H9 (cell line): ENCODE data around the gene EIF3B. TPM values are rescaled to one million over a fixed set of nuclear protein-coding genes. Genes with fewer than 3 reads are reported as not detected.

Experiments
- DNase-seq: peaks from one replicate; pipeline ENCODE4 v3.0.0-alpha.2; 2017
- H2AFZ ChIP-seq: one replicate; pipeline ENCODE4 v1.6.1; 2013; ENCODE audit warnings: mild to moderate bottlenecking, low read length, control low read depth, moderate library complexity
- H2AK5ac ChIP-seq: 2 replicates; pipeline ENCODE4 v1.6.1; 2013; ENCODE audit warnings: low read length, control low read depth, mixed read lengths; ENCODE audit not compliant: insufficient read length
- H2BK120ac ChIP-seq: one replicate; pipeline ENCODE4 v1.6.1; 2013; ENCODE audit warnings: low read depth, mild to moderate bottlenecking, low read length, control low read depth, inconsistent platforms; ENCODE audit not compliant: poor library complexity, severe bottlenecking
- H2BK12ac ChIP-seq: 2 replicates; pipeline ENCODE4 v1.6.1; 2013; ENCODE audit warnings: low read length, control low read depth, mixed read lengths, low read depth; ENCODE audit not compliant: insufficient read length
- H2BK15ac ChIP-seq: 2 replicates; pipeline ENCODE4 v1.6.1; 2013; ENCODE audit warnings: low read depth, low read length, control low read depth
- H2BK20ac ChIP-seq: one replicate; pipeline ENCODE4 v1.6.1; 2013; ENCODE audit warnings: low read depth, mild to moderate bottlenecking, low read length, control low read depth, inconsistent platforms; ENCODE audit not compliant: poor library complexity, severe bottlenecking
- H2BK5ac ChIP-seq: 2 replicates; pipeline ENCODE4 v1.6.1; 2013; ENCODE audit warnings: low read length, control low read depth, mixed read lengths; ENCODE audit not compliant: insufficient read length
- H3K14ac ChIP-seq: 2 replicates; pipeline ENCODE4 v1.6.1; 2013; ENCODE audit warnings: low read length, control low read depth; ENCODE audit not compliant: insufficient read depth
- H3K18ac ChIP-seq: 2 replicates; pipeline ENCODE4 v1.6.1; 2013; ENCODE audit warnings: low read depth, mild to moderate bottlenecking, mixed read lengths, low read length, control low read depth; ENCODE audit not compliant: insufficient read length
- H3K23ac ChIP-seq: 2 replicates; pipeline ENCODE4 v1.6.1; 2013; ENCODE audit warnings: low read length, control low read depth, mixed read lengths, low read depth; ENCODE audit not compliant: insufficient read length
- H3K23me2 ChIP-seq: 2 replicates; pipeline ENCODE4 v1.6.1; 2013; ENCODE audit warnings: low read depth, mild to moderate bottlenecking, mixed read lengths, low read length, control low read depth; ENCODE audit not compliant: insufficient read length, poor library complexity, severe bottlenecking
- H3K27ac ChIP-seq: 2 replicates; pipeline ENCODE4 v1.5.1; 2013; ENCODE audit warnings: low read length, control low read depth, mixed read lengths, low read depth; ENCODE audit not compliant: insufficient read length
- H3K27me3 ChIP-seq: 2 replicates; pipeline ENCODE4 v1.6.1; 2013; ENCODE audit warnings: low read length, control low read depth, inconsistent platforms; ENCODE audit not compliant: insufficient read depth
- H3K4ac ChIP-seq: 2 replicates; pipeline ENCODE4 v1.6.1; 2013; ENCODE audit warnings: low read depth, mild to moderate bottlenecking, control low read depth, inconsistent platforms, low read length, moderate library complexity
- H3K4me1 ChIP-seq: 2 replicates; pipeline ENCODE4 v1.6.1; 2013; ENCODE audit warnings: low read length, control low read depth, inconsistent platforms; ENCODE audit not compliant: insufficient read depth
- H3K4me2 ChIP-seq: 2 replicates; pipeline ENCODE4 v1.6.1; 2013; ENCODE audit warnings: low read length, control low read depth, mixed read lengths; ENCODE audit not compliant: insufficient read length, insufficient read depth
- H3K56ac ChIP-seq: 2 replicates; pipeline ENCODE4 v1.6.1; 2013; ENCODE audit warnings: low read depth, mild to moderate bottlenecking, mixed read lengths, low read length, control low read depth; ENCODE audit not compliant: insufficient read length
- H3K79me1 ChIP-seq: 2 replicates; pipeline ENCODE4 v1.6.1; 2013; ENCODE audit warnings: low read depth, mild to moderate bottlenecking, moderate library complexity, low read length, control low read depth, inconsistent platforms; ENCODE audit not compliant: insufficient read depth, poor library complexity, severe bottlenecking
- H3K79me2 ChIP-seq: 2 replicates; pipeline ENCODE4 v1.6.1; 2013; ENCODE audit warnings: low read length, control low read depth, inconsistent platforms; ENCODE audit not compliant: insufficient read depth
- H3K9ac ChIP-seq: 2 replicates; pipeline ENCODE4 v1.6.1; 2013; ENCODE audit warnings: low read length, control low read depth, mixed read lengths; ENCODE audit not compliant: insufficient read length; ENCODE audit errors: extremely low read depth
- H3K9me3 ChIP-seq: one replicate; pipeline ENCODE4 v1.6.1; 2013; ENCODE audit warnings: low read depth, low read length, inconsistent platforms; ENCODE audit not compliant: control insufficient read depth
- H3T11ph ChIP-seq: one replicate; pipeline ENCODE4 v1.6.1; 2013; ENCODE audit warnings: mild to moderate bottlenecking, low read length, control low read depth, inconsistent platforms
- H4K20me1 ChIP-seq: one replicate; pipeline ENCODE4 v1.6.1; 2013; ENCODE audit not compliant: control insufficient read depth, insufficient read length, insufficient read depth
- H4K5ac ChIP-seq: 2 replicates; pipeline ENCODE4 v1.6.1; 2013; ENCODE audit warnings: low read depth, mild to moderate bottlenecking, mixed read lengths, low read length, control low read depth; ENCODE audit not compliant: insufficient read length
- H4K8ac ChIP-seq: replicated peaks from 2 replicates; pipeline ENCODE4 v1.6.1; 2013; ENCODE audit warnings: low read length, control low read depth, mixed read lengths, low read depth; ENCODE audit not compliant: insufficient read length
- H4K91ac ChIP-seq: 2 replicates; pipeline ENCODE4 v1.6.1; 2013; ENCODE audit warnings: low read depth, mild to moderate bottlenecking, moderate library complexity, mixed read lengths, low read length, control low read depth; ENCODE audit not compliant: insufficient read length
- H3K27ac Mint-ChIP-seq, 3 experiments: 2 replicates in 2 of 3; 3 replicates in 1 of 3; pipeline ENCODE4 v1.8.0; 2020 to 2021; ENCODE audit warnings: mixed read lengths in 3 of 3, mild to moderate bottlenecking in 1 of 3, moderate library complexity in 1 of 3
- H3K27me3 Mint-ChIP-seq: 2 replicates; pipeline ENCODE4 v1.8.0; 2021; ENCODE audit warnings: low read depth, mild to moderate bottlenecking, moderate library complexity, mixed read lengths
- H3K36me3 Mint-ChIP-seq, 3 experiments: 2 replicates in 2 of 3; 3 replicates in 1 of 3; pipeline ENCODE4 v1.8.0; 2020 to 2021; ENCODE audit warnings: low read depth in 3 of 3, mixed read lengths in 3 of 3; ENCODE audit not compliant: insufficient read depth in 1 of 3
- H3K4me1 Mint-ChIP-seq, 2 experiments: 2 replicates each; pipeline ENCODE4 v1.8.0; 2020; ENCODE audit warnings: mixed read lengths in 2 of 2
- H3K4me3 Mint-ChIP-seq, 2 experiments: 2 replicates in 1 of 2; 3 replicates in 1 of 2; pipeline ENCODE4 v1.8.0; 2020 to 2021; ENCODE audit warnings: mild to moderate bottlenecking in 2 of 2, mixed read lengths in 2 of 2, moderate library complexity in 1 of 2
- H3K9me3 Mint-ChIP-seq, 2 experiments: 2 replicates in 1 of 2; 3 replicates in 1 of 2; pipeline ENCODE4 v1.8.0; 2020; ENCODE audit warnings: mild to moderate bottlenecking in 2 of 2, mixed read lengths in 2 of 2, moderate library complexity in 1 of 2
- CTCF ChIP-seq: fragments of 200-600 bp; sonication (generic); conservative IDR thresholded peaks from 3 replicates; pipeline ENCODE4 v1.8.0; 2021; ENCODE audit warnings: antibody characterized with exemption, mild to moderate bottlenecking
- WGBS: extraction: QIAGEN DNeasy Blood & Tissue Kit; methylation state at CpG from one replicate; pipeline ENCODE4 v1.1.7; 2013; ENCODE audit warnings: missing lambda C conversion rate, low lambda C conversion rate, mixed read lengths; ENCODE audit not compliant: insufficient read length; ENCODE audit errors: extremely low coverage; 5-methylcytosine and 5-hydroxymethylcytosine counted together
- total RNA-seq: library from RNA; stranded (reverse); gene quantifications from 2 replicates; pipeline ENCODE4 v1.2.1, GENCODE V29; 2021

EIF3B gene
- total RNA-seq, 1 experiment from 2014 or later: 337 TPM

GRCh38 chr7:2353936-2354185 is 766 bp upstream of the EIF3B start:
- Mint-ChIP-seq H3K4me3 (peak overlapping the region; percentile 86 to 93), H3K9me3 (no peaks in the 10 kb centered on the region; a peak in 1 of 5 replicates), H3K36me3 (peaks cover 18 to 51% (median 29%) of the 10 kb centered on the region in 3 experiments), H3K4me1 (peaks cover 8 to 14% of the 10 kb centered on the region in 2 experiments), H3K27me3 (no peaks in the 10 kb centered on the region), H3K27ac (peak overlapping the region; percentile 100)
- Histone ChIP-seq H3K56ac (peak overlapping the region; percentile 99), H3K14ac (peak overlapping the region; percentile 99), H3K9ac (peak overlapping the region; percentile 98), H2AK5ac (no peak overlapping the region), H3K79me1 (no peaks in the 10 kb centered on the region), H4K8ac (no peak overlapping the region), H4K5ac (peak overlapping the region; percentile 98), H3K23me2 (peaks cover 3% of the 10 kb centered on the region), H3K4ac (peak overlapping the region; percentile 76; the same call in 1 of the 2 replicates), H3K23ac (no peak overlapping the region), H2BK15ac (no peak overlapping the region), H3K27me3 (no peaks in the 10 kb centered on the region), H3K27ac (peak overlapping the region; percentile 96), H2BK5ac (peak overlapping the region; percentile 99), H3K18ac (peak overlapping the region; percentile 99), H3K4me2 (peak overlapping the region; percentile 61), H2BK120ac (peak overlapping the region; percentile 100), H3K9me3 (no peaks in the 10 kb centered on the region), H2BK20ac (no peak overlapping the region), H3K79me2 (peaks cover 37% of the 10 kb centered on the region), H4K20me1 (no peaks in the 10 kb centered on the region), H3T11ph (peak overlapping the region; percentile 100), H4K91ac (peak overlapping the region; percentile 77), H3K4me1 (no peaks in the 10 kb centered on the region), H2AFZ (peak overlapping the region; percentile 98), H2BK12ac (no peak overlapping the region)
- TF ChIP-seq CTCF: no peak
- WGBS: no CpG with 5 or more reads among the region's 26 CpGs
- peak; percentile 88 for DNase-seq
